Measurements from ENCODE around the gene PRR7.
"Not testable (repeated sequence)": the region's sequence is repeated elsewhere in the genome, so short reads cannot be mapped to it uniquely, and the experiment has no call there.

The PRR7 gene

GRCh38 chr5:177484902-177485549, 38.4 kb downstream of the PRR7 start:
- DNase-seq (ENCODE audit: low read depth): no peak

- not testable (repeated sequence) for DNase-seq (ENCODE audit: low read depth)
These were observed 39.1 kb downstream of the PRR7 start for GRCh38 chr5:177485753-177486152.

GRCh38 chr5:177486256-177486655, 39.6 kb downstream of the PRR7 start:
- no peak for DNase-seq (ENCODE audit: low read depth)

GRCh38 chr5:177487144-177487543, 40.5 kb downstream of the PRR7 start:
- DNase-seq (ENCODE audit: low read depth): no peak

- no peak for DNase-seq (ENCODE audit: low read depth)
These were observed 41.4 kb downstream of the PRR7 start for GRCh38 chr5:177487975-177488374.

GRCh38 chr5:177489119-177489716, 42.6 kb downstream of the PRR7 start:
- no peak for DNase-seq (ENCODE audit: low read depth)

GRCh38 chr5:177490311-177490991, 43.8 kb downstream of the PRR7 start:
- no peak for DNase-seq (ENCODE audit: low read depth)

- DNase-seq (ENCODE audit: low read depth): no peak
These were observed 44.4 kb downstream of the PRR7 start for GRCh38 chr5:177490992-177491391.

- no peak for DNase-seq (ENCODE audit: low read depth)
These were observed 44.9 kb downstream of the PRR7 start for GRCh38 chr5:177491429-177491945.

- no peak for DNase-seq (ENCODE audit: low read depth)
These were observed 45.6 kb downstream of the PRR7 start for GRCh38 chr5:177491983-177492746.

GRCh38 chr5:177492841-177493240, 46.2 kb downstream of the PRR7 start:
- no peak for DNase-seq (ENCODE audit: low read depth)

GRCh38 chr5:177493795-177494345, 47.3 kb downstream of the PRR7 start:
- DNase-seq (ENCODE audit: low read depth): no peak

- DNase-seq (ENCODE audit: low read depth): peak; percentile 72
These were observed 48.0 kb downstream of the PRR7 start for GRCh38 chr5:177494346-177495195.

GRCh38 chr5:177495243-177496060, 48.8 kb downstream of the PRR7 start:
- peak; percentile 66 for DNase-seq (ENCODE audit: low read depth)

- no peak for DNase-seq (ENCODE audit: low read depth)
These were observed 49.6 kb downstream of the PRR7 start for GRCh38 chr5:177496070-177496726.

- DNase-seq (ENCODE audit: low read depth): no peak
These were observed 50.2 kb downstream of the PRR7 start for GRCh38 chr5:177496727-177497291.

- peak; percentile 67 for DNase-seq (ENCODE audit: low read depth)
These were observed 50.8 kb downstream of the PRR7 start, which contains the start of gene PDLIM7 for GRCh38 chr5:177497292-177498012. Gene PDLIM7 (minus strand): TSS chr5:177497604. CDS start chr5:177496512, 1,092 bp downstream.

- no peak for DNase-seq (ENCODE audit: low read depth)
These were observed 51.6 kb downstream of the PRR7 start for GRCh38 chr5:177498013-177498787.
